ENCODE measurements around the gene TDO2.

TDO2 gene

DNA sequence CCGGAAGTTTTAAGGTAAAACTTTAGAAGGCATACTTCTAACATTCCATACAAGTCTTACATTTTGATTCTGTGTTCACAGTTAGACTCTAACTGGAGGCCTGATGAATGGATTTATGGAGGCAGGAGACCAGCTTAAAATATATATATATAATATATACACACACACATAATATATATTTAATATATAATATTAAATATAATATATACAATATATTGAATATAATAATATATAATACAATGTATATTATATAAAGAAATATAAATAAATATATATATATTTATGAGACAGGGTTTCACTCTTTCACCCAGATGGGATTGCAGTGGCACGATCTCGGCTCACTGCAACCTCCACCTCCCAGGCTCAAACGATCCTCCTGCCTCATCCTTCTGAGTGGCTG is 58.1 kb downstream of the TDO2 start:
- Histone ChIP-seq H3K27me3 (ENCODE audit: insufficient read depth, poor library complexity, severe bottlenecking) (no peaks in the 10 kb centered on the region), H3K4me3 (replicated peaks; ENCODE audit: insufficient read depth, low read length) (no peak overlapping the region), H3K27ac (replicated peaks) (no peak overlapping the region)
- no peak for DNase-seq (ENCODE audit: low read depth in 1 of 2, low spot score in 1 of 2)
- TF ChIP-seq POLR2AphosphoS5 (IDR thresholded peaks at IDR 0.05; ENCODE audit: low read depth) (no peak), SPI1 (IDR thresholded peaks at IDR 0.05; ENCODE audit: borderline replicate concordance, low read depth) (no peak), GABPA (IDR thresholded peaks at IDR 0.05; ENCODE audit: low read depth) (no peak)
- TF ChIP-seq, protein P1, sequence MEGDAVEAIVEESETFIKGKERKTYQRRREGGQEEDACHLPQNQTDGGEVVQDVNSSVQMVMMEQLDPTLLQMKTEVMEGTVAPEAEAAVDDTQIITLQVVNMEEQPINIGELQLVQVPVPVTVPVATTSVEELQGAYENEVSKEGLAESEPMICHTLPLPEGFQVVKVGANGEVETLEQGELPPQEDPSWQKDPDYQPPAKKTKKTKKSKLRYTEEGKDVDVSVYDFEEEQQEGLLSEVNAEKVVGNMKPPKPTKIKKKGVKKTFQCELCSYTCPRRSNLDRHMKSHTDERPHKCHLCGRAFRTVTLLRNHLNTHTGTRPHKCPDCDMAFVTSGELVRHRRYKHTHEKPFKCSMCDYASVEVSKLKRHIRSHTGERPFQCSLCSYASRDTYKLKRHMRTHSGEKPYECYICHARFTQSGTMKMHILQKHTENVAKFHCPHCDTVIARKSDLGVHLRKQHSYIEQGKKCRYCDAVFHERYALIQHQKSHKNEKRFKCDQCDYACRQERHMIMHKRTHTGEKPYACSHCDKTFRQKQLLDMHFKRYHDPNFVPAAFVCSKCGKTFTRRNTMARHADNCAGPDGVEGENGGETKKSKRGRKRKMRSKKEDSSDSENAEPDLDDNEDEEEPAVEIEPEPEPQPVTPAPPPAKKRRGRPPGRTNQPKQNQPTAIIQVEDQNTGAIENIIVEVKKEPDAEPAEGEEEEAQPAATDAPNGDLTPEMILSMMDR (IDR thresholded peaks at IDR 0.05; ENCODE audit: insufficient read depth, low read length), result no peak
- TF ChIP-seq, protein P2, sequence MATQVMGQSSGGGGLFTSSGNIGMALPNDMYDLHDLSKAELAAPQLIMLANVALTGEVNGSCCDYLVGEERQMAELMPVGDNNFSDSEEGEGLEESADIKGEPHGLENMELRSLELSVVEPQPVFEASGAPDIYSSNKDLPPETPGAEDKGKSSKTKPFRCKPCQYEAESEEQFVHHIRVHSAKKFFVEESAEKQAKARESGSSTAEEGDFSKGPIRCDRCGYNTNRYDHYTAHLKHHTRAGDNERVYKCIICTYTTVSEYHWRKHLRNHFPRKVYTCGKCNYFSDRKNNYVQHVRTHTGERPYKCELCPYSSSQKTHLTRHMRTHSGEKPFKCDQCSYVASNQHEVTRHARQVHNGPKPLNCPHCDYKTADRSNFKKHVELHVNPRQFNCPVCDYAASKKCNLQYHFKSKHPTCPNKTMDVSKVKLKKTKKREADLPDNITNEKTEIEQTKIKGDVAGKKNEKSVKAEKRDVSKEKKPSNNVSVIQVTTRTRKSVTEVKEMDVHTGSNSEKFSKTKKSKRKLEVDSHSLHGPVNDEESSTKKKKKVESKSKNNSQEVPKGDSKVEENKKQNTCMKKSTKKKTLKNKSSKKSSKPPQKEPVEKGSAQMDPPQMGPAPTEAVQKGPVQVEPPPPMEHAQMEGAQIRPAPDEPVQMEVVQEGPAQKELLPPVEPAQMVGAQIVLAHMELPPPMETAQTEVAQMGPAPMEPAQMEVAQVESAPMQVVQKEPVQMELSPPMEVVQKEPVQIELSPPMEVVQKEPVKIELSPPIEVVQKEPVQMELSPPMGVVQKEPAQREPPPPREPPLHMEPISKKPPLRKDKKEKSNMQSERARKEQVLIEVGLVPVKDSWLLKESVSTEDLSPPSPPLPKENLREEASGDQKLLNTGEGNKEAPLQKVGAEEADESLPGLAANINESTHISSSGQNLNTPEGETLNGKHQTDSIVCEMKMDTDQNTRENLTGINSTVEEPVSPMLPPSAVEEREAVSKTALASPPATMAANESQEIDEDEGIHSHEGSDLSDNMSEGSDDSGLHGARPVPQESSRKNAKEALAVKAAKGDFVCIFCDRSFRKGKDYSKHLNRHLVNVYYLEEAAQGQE (IDR thresholded peaks at IDR 0.05; ENCODE audit: insufficient replicate concordance, low read depth), result no peak

DNA sequence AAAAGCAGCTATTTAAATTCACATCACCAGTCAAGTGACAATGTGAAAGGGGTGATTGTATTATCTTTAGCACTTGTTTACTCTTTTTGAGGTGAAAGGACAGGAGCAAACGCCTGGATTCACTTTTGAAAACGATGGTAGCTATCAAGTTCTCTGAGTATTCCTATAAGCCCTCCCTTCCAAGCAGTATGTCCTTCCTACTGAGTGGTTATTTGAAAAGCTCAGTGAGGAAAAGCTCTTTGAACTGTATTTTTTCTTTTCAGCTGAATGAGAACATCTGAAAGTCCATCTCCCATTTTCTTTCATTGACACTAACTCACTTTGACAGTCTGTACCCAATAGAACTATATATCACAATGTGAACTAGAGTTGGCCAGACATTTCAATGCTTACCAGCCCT is 59.3 kb downstream of the TDO2 start:
- no peak overlapping the region for H3K4me3 ChIP-seq (replicated peaks; ENCODE audit: insufficient read depth, low read length)
- no peak for DNase-seq (ENCODE audit: low read depth in 1 of 2, low spot score in 1 of 2)
- no peak overlapping the region for H3K27ac ChIP-seq (replicated peaks)
- TF ChIP-seq, protein P2 (IDR thresholded peaks at IDR 0.05; ENCODE audit: insufficient replicate concordance, low read depth), result no peak
- TF ChIP-seq, protein P1 (IDR thresholded peaks at IDR 0.05; ENCODE audit: insufficient read depth, low read length), result no peak
- TF ChIP-seq SPI1 (IDR thresholded peaks at IDR 0.05; ENCODE audit: borderline replicate concordance, low read depth), result no peak
- H3K27me3 ChIP-seq (ENCODE audit: insufficient read depth, poor library complexity, severe bottlenecking), result no peaks in the 10 kb centered on the region

DNA sequence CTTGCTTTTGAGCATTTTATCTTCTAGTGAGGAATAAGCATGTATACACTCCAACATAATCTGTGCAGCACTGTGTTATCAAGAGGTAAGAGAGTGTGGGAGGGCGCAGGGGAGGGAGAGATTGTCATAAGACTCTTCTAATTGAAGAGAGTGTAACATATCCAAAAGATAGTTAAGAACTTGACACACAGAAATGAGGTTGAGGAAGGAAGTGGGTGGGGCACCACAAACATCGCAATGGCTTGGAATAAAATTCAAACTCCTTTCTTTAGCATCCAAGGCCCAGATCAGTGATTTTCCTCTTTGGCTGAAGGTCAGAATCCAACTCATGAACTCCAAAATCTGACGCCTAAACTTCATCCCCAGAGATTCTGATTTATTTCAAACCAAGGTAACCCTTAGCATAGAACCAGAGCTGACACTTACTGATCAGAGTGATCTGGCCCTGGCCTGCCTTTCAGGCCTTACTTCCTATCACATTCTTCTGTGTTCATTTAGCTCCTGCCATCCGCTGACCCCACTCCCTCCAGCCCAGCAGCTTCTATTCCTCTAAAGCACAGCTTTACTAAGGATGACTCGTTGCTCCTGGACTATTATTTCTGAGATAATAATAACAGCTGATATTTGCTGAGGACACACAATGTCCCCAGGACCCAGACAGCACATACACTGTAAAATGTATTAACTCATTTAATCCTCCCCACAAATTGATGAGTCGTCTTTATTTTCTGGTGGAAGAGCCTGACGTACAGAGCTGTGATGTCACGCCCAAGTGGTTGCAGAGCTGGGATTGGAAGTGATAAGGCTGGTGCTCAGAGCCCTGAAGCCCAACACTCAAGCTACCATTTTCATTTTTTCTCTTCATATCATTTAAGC is 60.8 kb downstream of the TDO2 start:
- Histone ChIP-seq H3K4me3 (replicated peaks; ENCODE audit: insufficient read depth, low read length) (no peak overlapping the region), H3K27ac (replicated peaks) (no peak overlapping the region), H3K27me3 (ENCODE audit: insufficient read depth, poor library complexity, severe bottlenecking) (no peaks in the 10 kb centered on the region)
- DNase-seq (ENCODE audit: low read depth in 1 of 2, low spot score in 1 of 2), result no peak
- TF ChIP-seq POLR2AphosphoS5 (IDR thresholded peaks at IDR 0.05; ENCODE audit: low read depth) (no peak), SPI1 (IDR thresholded peaks at IDR 0.05; ENCODE audit: borderline replicate concordance, low read depth) (no peak), GABPA (IDR thresholded peaks at IDR 0.05; ENCODE audit: low read depth) (no peak)
- TF ChIP-seq, protein P2 (IDR thresholded peaks at IDR 0.05; ENCODE audit: insufficient replicate concordance, low read depth), result no peak
- TF ChIP-seq, protein P1 (IDR thresholded peaks at IDR 0.05; ENCODE audit: insufficient read depth, low read length), result no peak

Data from HL-60 (cell line).